Spleen (tissue), 7 donors: Measurements from ENCODE around the gene ACSF3.

ENCODE experiments used
- POLR2A ChIP-seq, 3 donors: fragments of 450-650 bp; IDR thresholded peaks; one replicate each; pipeline ENCODE4 v1.5.1; 2017; ENCODE audit warnings: antibody characterized with exemption in 3 of 3, mild to moderate bottlenecking in 1 of 3
- TF ChIP-seq, protein P1 (sequence below), 11 experiments: fragments of 200-600 bp in 7 of 11; fragments of 450-650 bp in 4 of 11; sonication (generic) in 4 of 11; IDR thresholded peaks in 8 of 11; conservative IDR thresholded peaks in 3 of 11; 1 replicate in 7 of 11; 2 replicates in 4 of 11; pipeline versions ENCODE4 v1.4.0 to v1.8.0; 2016 to 2021; ENCODE audit warnings: antibody characterized with exemption in 11 of 11, inconsistent platforms in 4 of 11, mild to moderate bottlenecking in 1 of 11
- donor health status: DM: no; HTN: no; CAD: no; lungs with moderate emphysema.
- donor health status: DM: no; HTN: no; CAD: no.
- donor health status: DM: no; HTN: no; CAD: no.

- TF ChIP-seq, protein P1, sequence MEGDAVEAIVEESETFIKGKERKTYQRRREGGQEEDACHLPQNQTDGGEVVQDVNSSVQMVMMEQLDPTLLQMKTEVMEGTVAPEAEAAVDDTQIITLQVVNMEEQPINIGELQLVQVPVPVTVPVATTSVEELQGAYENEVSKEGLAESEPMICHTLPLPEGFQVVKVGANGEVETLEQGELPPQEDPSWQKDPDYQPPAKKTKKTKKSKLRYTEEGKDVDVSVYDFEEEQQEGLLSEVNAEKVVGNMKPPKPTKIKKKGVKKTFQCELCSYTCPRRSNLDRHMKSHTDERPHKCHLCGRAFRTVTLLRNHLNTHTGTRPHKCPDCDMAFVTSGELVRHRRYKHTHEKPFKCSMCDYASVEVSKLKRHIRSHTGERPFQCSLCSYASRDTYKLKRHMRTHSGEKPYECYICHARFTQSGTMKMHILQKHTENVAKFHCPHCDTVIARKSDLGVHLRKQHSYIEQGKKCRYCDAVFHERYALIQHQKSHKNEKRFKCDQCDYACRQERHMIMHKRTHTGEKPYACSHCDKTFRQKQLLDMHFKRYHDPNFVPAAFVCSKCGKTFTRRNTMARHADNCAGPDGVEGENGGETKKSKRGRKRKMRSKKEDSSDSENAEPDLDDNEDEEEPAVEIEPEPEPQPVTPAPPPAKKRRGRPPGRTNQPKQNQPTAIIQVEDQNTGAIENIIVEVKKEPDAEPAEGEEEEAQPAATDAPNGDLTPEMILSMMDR (IDR thresholded peaks at IDR 0.05 in 8 of 11, conservative IDR thresholded peaks at IDR 0.05 in 3 of 11) = no peak
- no peak for TF ChIP-seq POLR2A (IDR thresholded peaks at IDR 0.05)
These were observed 7.8 kb downstream of the ACSF3 start for GRCh38 chr16:89101303-89102040.
